H9 (cell line): ENCODE measurements around the gene LRP5. TPM values are rescaled to one million over a fixed set of nuclear protein-coding genes. Genes with fewer than 3 reads are reported as not detected.

ENCODE experiments used
- DNase-seq: peaks from one replicate; pipeline ENCODE4 v3.0.0-alpha.2; 2017
- H2AFZ ChIP-seq: one replicate; pipeline ENCODE4 v1.6.1; 2013; ENCODE audit warnings: mild to moderate bottlenecking, low read length, control low read depth, moderate library complexity
- H2AK5ac ChIP-seq: 2 replicates; pipeline ENCODE4 v1.6.1; 2013; ENCODE audit warnings: low read length, control low read depth, mixed read lengths; ENCODE audit not compliant: insufficient read length
- H2BK120ac ChIP-seq: one replicate; pipeline ENCODE4 v1.6.1; 2013; ENCODE audit warnings: low read depth, mild to moderate bottlenecking, low read length, control low read depth, inconsistent platforms; ENCODE audit not compliant: poor library complexity, severe bottlenecking
- H2BK12ac ChIP-seq: 2 replicates; pipeline ENCODE4 v1.6.1; 2013; ENCODE audit warnings: low read length, control low read depth, mixed read lengths, low read depth; ENCODE audit not compliant: insufficient read length
- H2BK15ac ChIP-seq: 2 replicates; pipeline ENCODE4 v1.6.1; 2013; ENCODE audit warnings: low read depth, low read length, control low read depth
- H2BK20ac ChIP-seq: one replicate; pipeline ENCODE4 v1.6.1; 2013; ENCODE audit warnings: low read depth, mild to moderate bottlenecking, low read length, control low read depth, inconsistent platforms; ENCODE audit not compliant: poor library complexity, severe bottlenecking
- H2BK5ac ChIP-seq: 2 replicates; pipeline ENCODE4 v1.6.1; 2013; ENCODE audit warnings: low read length, control low read depth, mixed read lengths; ENCODE audit not compliant: insufficient read length
- H3K14ac ChIP-seq: 2 replicates; pipeline ENCODE4 v1.6.1; 2013; ENCODE audit warnings: low read length, control low read depth; ENCODE audit not compliant: insufficient read depth
- H3K18ac ChIP-seq: 2 replicates; pipeline ENCODE4 v1.6.1; 2013; ENCODE audit warnings: low read depth, mild to moderate bottlenecking, mixed read lengths, low read length, control low read depth; ENCODE audit not compliant: insufficient read length
- H3K23ac ChIP-seq: 2 replicates; pipeline ENCODE4 v1.6.1; 2013; ENCODE audit warnings: low read length, control low read depth, mixed read lengths, low read depth; ENCODE audit not compliant: insufficient read length
- H3K23me2 ChIP-seq: 2 replicates; pipeline ENCODE4 v1.6.1; 2013; ENCODE audit warnings: low read depth, mild to moderate bottlenecking, mixed read lengths, low read length, control low read depth; ENCODE audit not compliant: insufficient read length, poor library complexity, severe bottlenecking
- H3K27ac ChIP-seq: 2 replicates; pipeline ENCODE4 v1.5.1; 2013; ENCODE audit warnings: low read length, control low read depth, mixed read lengths, low read depth; ENCODE audit not compliant: insufficient read length
- H3K27me3 ChIP-seq: 2 replicates; pipeline ENCODE4 v1.6.1; 2013; ENCODE audit warnings: low read length, control low read depth, inconsistent platforms; ENCODE audit not compliant: insufficient read depth
- H3K4ac ChIP-seq: 2 replicates; pipeline ENCODE4 v1.6.1; 2013; ENCODE audit warnings: low read depth, mild to moderate bottlenecking, control low read depth, inconsistent platforms, low read length, moderate library complexity
- H3K4me1 ChIP-seq: 2 replicates; pipeline ENCODE4 v1.6.1; 2013; ENCODE audit warnings: low read length, control low read depth, inconsistent platforms; ENCODE audit not compliant: insufficient read depth
- H3K4me2 ChIP-seq: 2 replicates; pipeline ENCODE4 v1.6.1; 2013; ENCODE audit warnings: low read length, control low read depth, mixed read lengths; ENCODE audit not compliant: insufficient read length, insufficient read depth
- H3K56ac ChIP-seq: 2 replicates; pipeline ENCODE4 v1.6.1; 2013; ENCODE audit warnings: low read depth, mild to moderate bottlenecking, mixed read lengths, low read length, control low read depth; ENCODE audit not compliant: insufficient read length
- H3K79me1 ChIP-seq: 2 replicates; pipeline ENCODE4 v1.6.1; 2013; ENCODE audit warnings: low read depth, mild to moderate bottlenecking, moderate library complexity, low read length, control low read depth, inconsistent platforms; ENCODE audit not compliant: insufficient read depth, poor library complexity, severe bottlenecking
- H3K79me2 ChIP-seq: 2 replicates; pipeline ENCODE4 v1.6.1; 2013; ENCODE audit warnings: low read length, control low read depth, inconsistent platforms; ENCODE audit not compliant: insufficient read depth
- H3K9ac ChIP-seq: 2 replicates; pipeline ENCODE4 v1.6.1; 2013; ENCODE audit warnings: low read length, control low read depth, mixed read lengths; ENCODE audit not compliant: insufficient read length; ENCODE audit errors: extremely low read depth
- H3K9me3 ChIP-seq: one replicate; pipeline ENCODE4 v1.6.1; 2013; ENCODE audit warnings: low read depth, low read length, inconsistent platforms; ENCODE audit not compliant: control insufficient read depth
- H3T11ph ChIP-seq: one replicate; pipeline ENCODE4 v1.6.1; 2013; ENCODE audit warnings: mild to moderate bottlenecking, low read length, control low read depth, inconsistent platforms
- H4K20me1 ChIP-seq: one replicate; pipeline ENCODE4 v1.6.1; 2013; ENCODE audit not compliant: control insufficient read depth, insufficient read length, insufficient read depth
- H4K5ac ChIP-seq: 2 replicates; pipeline ENCODE4 v1.6.1; 2013; ENCODE audit warnings: low read depth, mild to moderate bottlenecking, mixed read lengths, low read length, control low read depth; ENCODE audit not compliant: insufficient read length
- H4K8ac ChIP-seq: replicated peaks from 2 replicates; pipeline ENCODE4 v1.6.1; 2013; ENCODE audit warnings: low read length, control low read depth, mixed read lengths, low read depth; ENCODE audit not compliant: insufficient read length
- H4K91ac ChIP-seq: 2 replicates; pipeline ENCODE4 v1.6.1; 2013; ENCODE audit warnings: low read depth, mild to moderate bottlenecking, moderate library complexity, mixed read lengths, low read length, control low read depth; ENCODE audit not compliant: insufficient read length
- H3K27ac Mint-ChIP-seq, 3 experiments: 2 replicates in 2 of 3; 3 replicates in 1 of 3; pipeline ENCODE4 v1.8.0; 2020 to 2021; ENCODE audit warnings: mixed read lengths in 3 of 3, mild to moderate bottlenecking in 1 of 3, moderate library complexity in 1 of 3
- H3K27me3 Mint-ChIP-seq: 2 replicates; pipeline ENCODE4 v1.8.0; 2021; ENCODE audit warnings: low read depth, mild to moderate bottlenecking, moderate library complexity, mixed read lengths
- H3K36me3 Mint-ChIP-seq, 3 experiments: 2 replicates in 2 of 3; 3 replicates in 1 of 3; pipeline ENCODE4 v1.8.0; 2020 to 2021; ENCODE audit warnings: low read depth in 3 of 3, mixed read lengths in 3 of 3; ENCODE audit not compliant: insufficient read depth in 1 of 3
- H3K4me1 Mint-ChIP-seq, 2 experiments: 2 replicates each; pipeline ENCODE4 v1.8.0; 2020; ENCODE audit warnings: mixed read lengths in 2 of 2
- H3K4me3 Mint-ChIP-seq, 2 experiments: 2 replicates in 1 of 2; 3 replicates in 1 of 2; pipeline ENCODE4 v1.8.0; 2020 to 2021; ENCODE audit warnings: mild to moderate bottlenecking in 2 of 2, mixed read lengths in 2 of 2, moderate library complexity in 1 of 2
- H3K9me3 Mint-ChIP-seq, 2 experiments: 2 replicates in 1 of 2; 3 replicates in 1 of 2; pipeline ENCODE4 v1.8.0; 2020; ENCODE audit warnings: mild to moderate bottlenecking in 2 of 2, mixed read lengths in 2 of 2, moderate library complexity in 1 of 2
- CTCF ChIP-seq: fragments of 200-600 bp; sonication (generic); conservative IDR thresholded peaks from 3 replicates; pipeline ENCODE4 v1.8.0; 2021; ENCODE audit warnings: antibody characterized with exemption, mild to moderate bottlenecking
- WGBS: extraction: QIAGEN DNeasy Blood & Tissue Kit; methylation state at CpG from one replicate; pipeline ENCODE4 v1.1.7; 2013; ENCODE audit warnings: missing lambda C conversion rate, low lambda C conversion rate, mixed read lengths; ENCODE audit not compliant: insufficient read length; ENCODE audit errors: extremely low coverage; 5-methylcytosine and 5-hydroxymethylcytosine counted together
- total RNA-seq: library from RNA; stranded (reverse); gene quantifications from 2 replicates; pipeline ENCODE4 v1.2.1, GENCODE V29; 2021

Gene LRP5
- total RNA-seq, 1 experiment from 2014 or later, result 38.4 TPM

DNA sequence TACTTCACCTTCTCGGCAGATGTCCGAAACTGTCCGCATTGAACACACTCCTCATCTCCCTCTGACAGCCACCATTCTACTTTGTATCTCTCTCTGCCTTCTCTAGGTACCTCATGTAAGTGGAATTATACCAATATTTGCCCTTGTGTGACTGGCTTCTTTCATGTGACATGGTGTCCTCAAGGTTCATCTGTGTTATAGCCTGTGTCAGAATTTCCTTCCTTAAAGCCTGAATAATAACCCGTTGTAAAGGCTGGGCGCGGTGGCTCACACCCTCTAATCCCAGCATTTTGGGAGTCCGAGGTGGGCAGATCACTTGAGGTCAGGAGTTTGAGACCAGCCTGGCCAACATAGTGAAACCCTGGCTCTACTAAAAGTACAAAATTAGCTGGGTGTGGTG is 107.8 kb downstream of the LRP5 start:
- Histone ChIP-seq H3K56ac (no peak overlapping the region), H2BK12ac (no peak overlapping the region), H2BK5ac (no peak overlapping the region), H3K27ac (no peak overlapping the region), H3K27me3 (no peaks in the 10 kb centered on the region), H3K79me1 (no peaks in the 10 kb centered on the region), H3K9ac (no peak overlapping the region), H4K20me1 (no peaks in the 10 kb centered on the region), H3K4me2 (no peak overlapping the region), H3K23me2 (no peaks in the 10 kb centered on the region), H3K14ac (no peak overlapping the region), H3K9me3 (no peaks in the 10 kb centered on the region), H3K4ac (no peak overlapping the region), H2BK20ac (no peak overlapping the region), H3K4me1 (no peaks in the 10 kb centered on the region), H3K23ac (no peak overlapping the region), H3K18ac (no peak overlapping the region), H2AFZ (no peak overlapping the region), H3T11ph (no peak overlapping the region), H4K8ac (no peak overlapping the region), H2BK120ac (no peak overlapping the region), H3K79me2 (no peaks in the 10 kb centered on the region), H4K5ac (no peak overlapping the region), H4K91ac (no peak overlapping the region), H2BK15ac (no peak overlapping the region), H2AK5ac (no peak overlapping the region)
- peaks cover 21 to 47% (median 44%) of the 10 kb centered on the region in 3 experiments; a peak in 6 of 7 replicates for H3K36me3 Mint-ChIP-seq
- H3K27me3 Mint-ChIP-seq, result no peaks in the 10 kb centered on the region
- H3K27ac Mint-ChIP-seq, result no peak overlapping the region
- TF ChIP-seq CTCF, result no peak
- no peak for DNase-seq
- no peak overlapping the region for H3K4me3 Mint-ChIP-seq
- WGBS, result no CpG with 5 or more reads among the region's 7 CpGs
- no peaks in the 10 kb centered on the region for H3K9me3 Mint-ChIP-seq
- H3K4me1 Mint-ChIP-seq, result no peaks in the 10 kb centered on the region
